Measurements from ENCODE around the gene ZMYM2.

- TF ChIP-seq CTCF (IDR thresholded peaks at IDR 0.05; ENCODE audit: insufficient read depth, low read depth, low read length) (no peak), EZH2 (IDR thresholded peaks at IDR 0.05; ENCODE audit: insufficient read depth, low read length) (no peak)
Observed at GRCh38 chr13:20051366-20051765, 92.8 kb downstream of the ZMYM2 start.

Measured in astrocyte (in vitro differentiated cells and primary cell).